ENCODE measurements around the gene SLC7A1.

The SLC7A1 gene

DNA sequence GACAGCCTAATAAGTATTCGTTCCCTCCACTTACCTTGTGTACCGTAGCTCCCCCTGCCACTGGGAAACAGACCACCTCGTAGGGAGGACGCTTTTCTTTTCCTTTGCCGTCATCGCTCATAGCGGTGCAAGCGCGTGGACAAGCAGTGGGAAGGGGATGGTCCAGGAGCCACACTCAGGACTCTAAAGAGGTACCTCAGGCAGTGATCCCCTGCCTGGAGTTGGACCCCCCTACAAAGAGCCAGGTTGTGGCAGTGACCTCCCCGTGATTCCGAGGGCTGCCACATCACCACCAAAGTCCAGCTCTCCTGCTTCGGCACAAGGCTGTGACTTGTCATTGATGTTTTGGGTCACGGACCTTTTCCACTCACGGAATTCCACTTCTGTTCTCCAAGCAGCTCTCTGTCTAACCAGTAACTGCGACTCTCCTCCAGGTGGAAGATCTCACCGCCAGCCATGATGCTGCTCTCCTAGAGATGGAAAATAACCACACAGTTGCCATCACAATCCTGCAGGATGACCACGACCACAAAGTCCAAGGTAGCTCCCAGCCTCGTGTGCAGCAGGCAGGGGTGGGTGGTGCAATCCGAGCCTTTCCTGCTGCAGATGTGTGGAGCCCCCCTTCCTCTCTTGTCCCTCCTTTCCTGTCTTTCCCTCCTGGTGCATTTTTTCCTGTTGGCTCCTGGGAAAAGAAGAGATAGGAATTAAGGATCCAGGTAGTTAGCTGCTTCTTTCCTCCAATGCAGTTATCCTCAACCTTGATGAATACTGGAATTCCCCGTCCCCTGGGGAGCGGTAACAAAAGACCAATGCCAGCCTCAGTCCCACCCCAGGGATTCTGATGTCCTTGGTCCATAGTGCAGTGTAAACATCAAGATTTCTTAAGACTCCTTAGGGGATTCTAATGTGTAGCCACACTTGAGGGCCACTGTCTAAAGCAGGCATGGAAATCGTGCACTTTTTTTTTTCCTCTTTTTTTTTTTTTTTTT lies 107.7 kb downstream of the SLC7A1 start:
- no peaks in the 10 kb centered on the region for H3K9me2 ChIP-seq (replicated peaks; ENCODE audit: insufficient read depth, low read length)
- no peaks in the 10 kb centered on the region for H3K79me2 ChIP-seq (ENCODE audit: insufficient read depth, low read length)
- 0 out of 2 replicates have a peak, but pooled peaks cover 3% of the 10 kb centered on the region for H3K27me3 ChIP-seq (ENCODE audit: low read length)
- H3K27ac ChIP-seq (ENCODE audit: low read depth, low read length) = no peak overlapping the region
- no peaks in the 10 kb centered on the region for H3K9me3 ChIP-seq (ENCODE audit: insufficient read depth, low read length)
- TF ChIP-seq, protein P1, sequence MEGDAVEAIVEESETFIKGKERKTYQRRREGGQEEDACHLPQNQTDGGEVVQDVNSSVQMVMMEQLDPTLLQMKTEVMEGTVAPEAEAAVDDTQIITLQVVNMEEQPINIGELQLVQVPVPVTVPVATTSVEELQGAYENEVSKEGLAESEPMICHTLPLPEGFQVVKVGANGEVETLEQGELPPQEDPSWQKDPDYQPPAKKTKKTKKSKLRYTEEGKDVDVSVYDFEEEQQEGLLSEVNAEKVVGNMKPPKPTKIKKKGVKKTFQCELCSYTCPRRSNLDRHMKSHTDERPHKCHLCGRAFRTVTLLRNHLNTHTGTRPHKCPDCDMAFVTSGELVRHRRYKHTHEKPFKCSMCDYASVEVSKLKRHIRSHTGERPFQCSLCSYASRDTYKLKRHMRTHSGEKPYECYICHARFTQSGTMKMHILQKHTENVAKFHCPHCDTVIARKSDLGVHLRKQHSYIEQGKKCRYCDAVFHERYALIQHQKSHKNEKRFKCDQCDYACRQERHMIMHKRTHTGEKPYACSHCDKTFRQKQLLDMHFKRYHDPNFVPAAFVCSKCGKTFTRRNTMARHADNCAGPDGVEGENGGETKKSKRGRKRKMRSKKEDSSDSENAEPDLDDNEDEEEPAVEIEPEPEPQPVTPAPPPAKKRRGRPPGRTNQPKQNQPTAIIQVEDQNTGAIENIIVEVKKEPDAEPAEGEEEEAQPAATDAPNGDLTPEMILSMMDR (IDR thresholded peaks at IDR 0.05; ENCODE audit: insufficient read depth, low read length, poor library complexity, severe bottlenecking) = no peak
- TF ChIP-seq EZH2phosphoT487 (conservative IDR thresholded peaks at IDR 0.05; ENCODE audit: low read length) = no peak
- no peaks in the 10 kb centered on the region for H3K36me3 ChIP-seq (ENCODE audit: low read length)
- H3K4me2 ChIP-seq (ENCODE audit: low read depth, low read length, poor library complexity, severe bottlenecking) = no peak overlapping the region
- H2AFZ ChIP-seq (ENCODE audit: low read depth, low read length, severe bottlenecking) = no peak overlapping the region
- H4K20me1 ChIP-seq (ENCODE audit: low read depth, low read length) = no peaks in the 10 kb centered on the region
- no peak overlapping the region for H3K9ac ChIP-seq (ENCODE audit: low read length)
- no peak overlapping the region for H3K4me3 ChIP-seq (ENCODE audit: insufficient read depth, low read length, poor library complexity, severe bottlenecking)
- no peaks in the 10 kb centered on the region for H3F3A ChIP-seq (ENCODE audit: insufficient read depth)

GRCh38 chr13:29486551-29486950 lies 108.9 kb downstream of the SLC7A1 start:
- H3K27me3 ChIP-seq (ENCODE audit: low read length) = no peaks in the 10 kb centered on the region
- H3K9me3 ChIP-seq (ENCODE audit: insufficient read depth, low read length) = no peaks in the 10 kb centered on the region
- no peaks in the 10 kb centered on the region for H3K79me2 ChIP-seq (ENCODE audit: insufficient read depth, low read length)
- H3K4me3 ChIP-seq (ENCODE audit: insufficient read depth, low read length, poor library complexity, severe bottlenecking) = no peak overlapping the region
- TF ChIP-seq EZH2phosphoT487 (conservative IDR thresholded peaks at IDR 0.05; ENCODE audit: low read length) = no peak
- TF ChIP-seq, protein P1 (IDR thresholded peaks at IDR 0.05; ENCODE audit: insufficient read depth, low read length, poor library complexity, severe bottlenecking) = no peak
- H4K20me1 ChIP-seq (ENCODE audit: low read depth, low read length) = no peaks in the 10 kb centered on the region
- H3K4me2 ChIP-seq (ENCODE audit: low read depth, low read length, poor library complexity, severe bottlenecking) = no peak overlapping the region
- no peak overlapping the region for H3K27ac ChIP-seq (ENCODE audit: low read depth, low read length)
- no peaks in the 10 kb centered on the region for H3K36me3 ChIP-seq (ENCODE audit: low read length)
- H2AFZ ChIP-seq (ENCODE audit: low read depth, low read length, severe bottlenecking) = no peak overlapping the region
- no peak overlapping the region for H3K9ac ChIP-seq (ENCODE audit: low read length)
- H3K9me2 ChIP-seq (replicated peaks; ENCODE audit: insufficient read depth, low read length) = no peaks in the 10 kb centered on the region
- H3F3A ChIP-seq (ENCODE audit: insufficient read depth) = no peaks in the 10 kb centered on the region

DNA sequence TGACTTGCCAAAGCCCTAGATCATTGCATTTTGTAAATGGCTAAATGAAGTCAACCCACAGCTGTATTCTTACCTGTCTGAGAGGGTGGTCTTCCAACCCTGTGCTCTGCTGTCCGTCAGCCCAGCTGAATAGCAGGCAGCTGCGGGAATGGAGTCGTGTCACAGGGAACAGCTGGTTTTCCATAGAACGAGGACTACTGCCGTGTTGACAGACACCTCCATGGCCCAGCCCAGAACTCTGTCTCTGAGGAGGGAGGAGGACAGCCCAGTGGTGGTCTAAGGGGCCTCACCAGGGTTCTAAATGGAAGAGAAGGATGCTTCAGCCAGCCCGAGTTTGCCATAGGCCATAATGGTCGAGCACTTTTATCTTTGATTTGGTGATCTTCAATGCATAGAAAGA lies 110.7 kb downstream of the SLC7A1 start:
- TF ChIP-seq, protein P1 (IDR thresholded peaks at IDR 0.05; ENCODE audit: insufficient read depth, low read length, poor library complexity, severe bottlenecking) = no peak
- TF ChIP-seq EZH2phosphoT487 (conservative IDR thresholded peaks at IDR 0.05; ENCODE audit: low read length) = no peak
- H3K9me2 ChIP-seq (replicated peaks; ENCODE audit: insufficient read depth, low read length) = no peaks in the 10 kb centered on the region
- no peaks in the 10 kb centered on the region for H3F3A ChIP-seq (ENCODE audit: insufficient read depth)
- no peaks in the 10 kb centered on the region for H4K20me1 ChIP-seq (ENCODE audit: low read depth, low read length)
- no peak overlapping the region for H3K4me2 ChIP-seq (ENCODE audit: low read depth, low read length, poor library complexity, severe bottlenecking)
- no peak overlapping the region for H3K4me3 ChIP-seq (ENCODE audit: insufficient read depth, low read length, poor library complexity, severe bottlenecking)
- no peaks in the 10 kb centered on the region for H3K9me3 ChIP-seq (ENCODE audit: insufficient read depth, low read length)
- no peak overlapping the region for H3K27ac ChIP-seq (ENCODE audit: low read depth, low read length)
- no peak overlapping the region for H2AFZ ChIP-seq (ENCODE audit: low read depth, low read length, severe bottlenecking)
- no peaks in the 10 kb centered on the region for H3K27me3 ChIP-seq (ENCODE audit: low read length)
- H3K9ac ChIP-seq (ENCODE audit: low read length) = no peak overlapping the region
- no peaks in the 10 kb centered on the region for H3K36me3 ChIP-seq (ENCODE audit: low read length)
- no peaks in the 10 kb centered on the region for H3K79me2 ChIP-seq (ENCODE audit: insufficient read depth, low read length)
